Measurements from ENCODE around the gene ICAM1.
A peak's percentile ranks its signal among the peaks of the same experiment; 100 is the strongest.

ICAM1 gene

DNA sequence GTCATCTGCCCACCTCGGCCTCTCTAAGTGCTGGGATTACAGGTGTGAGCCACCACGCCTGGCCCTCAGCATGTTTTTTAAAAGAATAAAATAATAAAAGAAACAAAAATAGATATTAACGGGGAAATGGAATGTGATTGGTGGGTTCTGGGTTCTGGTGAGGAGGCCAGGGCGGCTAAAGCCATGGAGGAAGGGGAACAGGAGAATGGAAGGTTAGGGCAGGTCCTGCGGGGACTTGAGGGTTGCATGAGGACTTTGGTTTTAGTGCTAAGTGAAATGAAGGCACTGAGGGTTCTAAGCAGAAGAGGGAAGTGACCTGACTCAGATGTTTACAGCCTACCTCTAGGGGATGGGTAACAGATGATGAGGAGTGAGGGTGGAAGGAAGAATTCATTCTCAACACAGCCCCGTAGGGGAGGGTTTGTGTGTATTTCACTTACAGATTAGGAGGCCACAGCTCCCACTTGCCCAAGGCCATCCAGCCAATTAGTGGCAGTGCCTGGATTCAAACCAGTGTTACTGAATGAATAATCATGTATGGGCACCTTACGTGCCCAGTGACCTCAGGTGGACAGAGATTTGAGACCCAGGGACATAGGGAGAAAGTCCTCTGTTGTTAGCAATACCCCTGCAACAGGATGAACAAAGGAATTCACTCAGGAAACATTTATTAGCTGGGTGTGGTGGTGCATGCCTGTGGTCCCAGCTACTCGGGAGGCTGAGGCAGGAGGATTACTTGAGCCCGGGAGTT, 25.6 kb upstream of the ICAM1 start:
- DNase-seq, result no peak

DNA sequence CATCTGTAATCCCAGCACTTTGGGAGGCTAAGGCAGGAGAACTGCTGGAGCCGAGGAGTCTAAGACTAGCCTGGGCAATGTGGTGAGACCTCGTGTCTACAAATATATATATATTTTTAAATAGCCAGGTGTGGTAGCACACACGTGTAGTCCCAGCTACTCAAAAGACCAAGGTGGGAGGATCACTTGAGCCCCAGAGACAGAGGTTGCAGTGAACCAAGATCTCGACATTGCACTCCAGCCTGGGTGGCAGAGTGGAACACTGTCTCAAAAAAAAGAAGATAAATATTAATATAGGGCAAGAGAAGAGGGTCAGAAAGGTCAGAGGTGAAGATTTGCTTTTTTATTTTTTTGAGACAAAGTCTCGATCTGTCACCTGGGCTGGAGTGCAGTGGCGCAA, 24.4 kb upstream of the ICAM1 start:
- DNase-seq, result no peak

DNA sequence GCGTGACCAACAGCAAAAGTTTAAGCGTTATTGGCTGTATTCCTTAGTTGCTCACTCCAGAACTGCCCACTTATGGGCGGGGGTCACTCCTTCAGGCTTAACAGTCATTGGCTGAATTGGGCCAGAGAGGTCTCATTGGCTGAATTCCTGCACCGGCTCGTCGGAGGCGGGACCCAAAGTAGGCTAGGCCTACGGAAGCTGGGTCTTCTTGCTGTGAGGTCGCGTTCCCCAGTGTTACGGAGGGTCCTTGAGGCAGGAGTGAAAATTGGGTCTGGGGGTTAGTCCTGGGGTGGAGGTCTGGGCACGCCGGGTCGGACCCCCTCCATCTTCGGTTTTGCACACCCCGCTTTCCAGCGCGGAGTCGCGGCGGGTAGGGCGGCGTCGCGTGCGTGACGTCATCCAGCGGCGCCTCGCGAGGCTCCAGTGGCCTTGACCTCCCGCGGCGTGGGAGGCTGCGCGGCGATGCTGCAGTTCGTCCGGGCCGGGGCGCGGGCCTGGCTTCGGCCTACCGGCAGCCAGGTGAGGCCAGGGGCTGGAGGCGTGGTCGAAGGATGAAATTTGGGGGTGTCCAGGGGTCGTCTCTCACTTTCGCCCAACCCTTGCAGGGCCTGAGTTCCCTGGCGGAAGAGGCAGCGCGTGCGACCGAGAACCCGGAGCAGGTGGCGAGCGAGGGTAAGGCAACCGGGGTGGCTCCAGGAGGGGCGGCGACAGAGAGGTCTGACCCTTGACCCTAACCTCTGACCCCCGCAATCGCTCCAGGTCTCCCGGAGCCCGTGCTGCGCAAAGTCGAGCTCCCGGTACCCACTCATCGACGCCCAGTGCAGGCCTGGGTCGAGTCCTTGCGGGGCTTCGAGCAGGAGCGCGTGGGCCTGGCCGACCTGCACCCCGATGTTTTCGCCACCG, 18.9 kb upstream of the ICAM1 start, which contains the start of gene MRPL4:
MRPL4 (plus strand) TSS at position 423 of the 903 bp plus-strand sequence; CDS start at position 463, 40 bp downstream.
- DNase-seq, result peak; percentile 99

GRCh38 chr19:10252707-10253106, 18.2 kb upstream of the ICAM1 start:
- no peak for DNase-seq

- no peak for DNase-seq
Observed at GRCh38 chr19:10254244-10254643, 16.7 kb upstream of the ICAM1 start.

- DNase-seq, result no peak
Observed at GRCh38 chr19:10255358-10255757, 15.6 kb upstream of the ICAM1 start.

- DNase-seq, result no peak
Observed at GRCh38 chr19:10256551-10256950, 14.4 kb upstream of the ICAM1 start.

DNA sequence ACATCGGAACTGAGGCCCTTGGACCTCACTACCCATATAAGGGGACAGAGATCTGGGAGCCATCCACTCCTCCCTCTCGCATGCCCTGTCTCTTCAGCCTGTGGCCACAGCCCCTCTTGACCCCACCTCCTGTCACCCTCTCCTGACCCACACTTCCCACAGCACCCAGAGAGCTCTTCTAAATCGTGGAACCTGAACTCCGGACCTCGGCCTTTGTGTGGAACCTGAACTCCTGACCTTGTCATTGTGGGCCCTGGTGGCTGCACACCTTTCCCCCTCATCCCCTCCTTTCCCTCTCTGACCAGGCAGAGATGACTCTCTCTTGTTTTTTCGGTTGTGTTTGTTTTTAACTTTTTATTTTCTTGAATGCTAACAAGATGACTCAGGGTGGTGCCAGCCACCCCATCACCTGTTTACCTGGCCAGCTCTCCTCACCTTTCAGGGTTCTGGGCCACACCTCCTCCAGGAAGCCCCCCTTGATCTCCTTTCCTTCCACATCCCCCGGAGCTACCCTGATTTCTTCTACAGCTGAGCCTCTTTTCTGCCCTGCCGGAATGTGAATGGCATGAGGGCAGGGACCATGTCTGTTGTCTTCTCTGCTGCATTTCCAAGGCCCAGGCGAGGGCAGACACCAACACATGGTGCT, 13.8 kb upstream of the ICAM1 start:
- DNase-seq, result no peak

DNA sequence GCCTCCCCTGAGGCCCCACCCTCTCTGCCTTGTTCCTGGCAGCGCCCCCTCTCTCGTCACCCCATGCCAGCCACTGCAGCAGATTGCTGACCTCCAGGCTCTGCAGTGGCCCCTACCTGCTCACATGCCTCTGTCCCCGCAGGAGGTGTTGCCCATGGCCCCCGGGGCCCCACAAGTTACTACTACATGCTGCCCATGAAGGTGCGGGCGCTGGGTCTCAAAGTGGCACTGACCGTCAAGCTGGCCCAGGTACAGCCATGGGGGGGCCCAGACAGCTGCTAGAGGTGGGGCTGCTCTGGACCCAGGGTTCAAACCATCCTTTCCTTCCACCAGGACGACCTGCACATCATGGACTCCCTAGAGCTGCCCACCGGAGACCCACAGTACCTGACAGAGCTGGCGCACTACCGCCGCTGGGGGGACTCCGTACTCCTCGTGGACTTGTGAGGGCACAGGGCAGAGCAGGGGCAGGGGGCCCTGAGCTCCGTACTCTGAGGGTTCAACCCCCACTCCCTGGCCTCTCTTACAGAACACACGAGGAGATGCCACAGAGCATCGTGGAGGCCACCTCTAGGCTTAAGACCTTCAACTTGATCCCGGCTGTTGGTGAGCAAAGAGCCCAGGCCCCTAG, 12.7 kb upstream of the ICAM1 start:
- no peak for DNase-seq

- peak; percentile 92 for DNase-seq
Observed at GRCh38 chr19:10259162-10259905, 11.6 kb upstream of the ICAM1 start.

DNA sequence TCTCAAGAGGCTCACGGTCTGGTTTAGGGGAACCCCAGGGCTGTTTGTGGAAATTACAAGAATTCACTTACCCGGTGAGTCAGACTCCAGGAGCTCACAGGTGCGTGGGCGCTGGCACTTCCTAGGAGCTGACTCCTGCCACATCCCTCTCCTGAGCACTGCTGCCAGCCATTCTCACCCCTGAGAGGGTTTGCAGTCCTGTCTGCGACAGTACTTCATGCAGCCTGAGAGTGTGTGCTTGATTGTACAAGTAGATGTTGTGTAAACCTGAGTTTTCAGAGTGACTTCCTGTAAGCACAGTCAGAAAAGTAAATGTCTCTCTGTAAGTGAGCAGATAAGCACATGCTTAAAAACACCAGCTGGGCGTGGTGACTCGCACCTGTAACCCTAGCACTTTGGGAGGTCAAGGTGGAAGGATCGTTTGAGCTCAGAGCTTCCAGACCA, 10.8 kb upstream of the ICAM1 start:
- no peak for DNase-seq

GRCh38 chr19:10262771-10263170, 8.1 kb upstream of the ICAM1 start:
- DNase-seq, result no peak

GRCh38 chr19:10266706-10267105, 4.2 kb upstream of the ICAM1 start:
- no peak for DNase-seq

DNA sequence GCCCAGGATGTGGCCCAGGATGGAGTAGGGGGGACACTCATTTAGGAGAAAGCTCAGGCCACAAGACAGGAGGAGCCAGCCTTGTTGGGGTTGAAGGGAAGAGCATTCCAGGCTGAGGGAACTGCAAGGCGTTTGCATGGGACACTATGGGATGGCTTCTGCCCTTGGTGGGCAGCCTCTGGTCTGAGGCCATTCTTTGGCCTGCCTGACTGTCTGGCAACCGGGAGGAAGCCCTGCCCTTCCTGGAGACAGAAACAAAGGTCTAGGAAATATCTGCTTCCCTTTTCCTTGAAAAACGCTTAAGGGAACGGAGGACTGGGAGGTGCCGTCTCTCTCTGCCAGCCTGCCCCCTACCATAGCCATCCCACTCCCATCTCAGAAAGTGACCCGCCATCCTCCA, 2.8 kb upstream of the ICAM1 start:
- DNase-seq, result no peak

DNA sequence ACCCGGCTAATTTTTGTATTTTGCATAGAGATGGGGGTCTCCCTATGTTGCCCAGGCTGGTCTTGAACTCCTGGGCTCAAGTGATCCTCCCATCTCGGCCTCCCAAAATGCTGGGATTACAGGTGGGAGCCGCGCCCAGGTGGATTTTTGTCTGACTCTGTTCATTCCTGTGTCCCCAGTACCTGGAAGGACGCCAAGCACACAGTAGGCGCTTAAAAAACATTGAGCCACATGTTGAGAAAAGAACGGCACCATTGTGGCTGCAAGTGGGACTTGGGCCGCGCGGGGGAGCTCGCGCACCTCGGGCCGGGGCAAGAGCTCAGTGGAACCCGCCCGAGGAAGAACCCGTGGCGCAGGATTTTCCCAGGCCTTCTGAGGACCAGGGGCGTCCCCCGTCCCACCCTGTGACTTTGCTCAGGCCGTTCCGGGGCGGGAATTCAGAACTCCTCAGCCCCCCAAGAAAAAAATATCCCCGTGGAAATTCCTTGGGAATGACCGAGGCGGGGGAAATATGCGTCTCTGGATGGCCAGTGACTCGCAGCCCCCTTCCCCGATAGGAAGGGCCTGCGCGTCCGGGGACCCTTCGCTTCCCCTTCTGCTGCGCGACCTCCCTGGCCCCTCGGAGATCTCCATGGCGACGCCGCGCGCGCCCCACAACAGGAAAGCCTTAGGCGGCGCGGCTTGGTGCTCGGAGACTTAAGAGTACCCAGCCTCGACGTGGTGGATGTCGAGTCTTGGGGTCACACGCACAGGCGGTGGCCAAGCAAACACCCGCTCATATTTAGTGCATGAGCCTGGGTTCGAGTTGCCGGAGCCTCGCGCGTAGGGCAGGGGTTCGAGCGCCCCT, 1.4 kb upstream of the ICAM1 start:
- peak; percentile 69 for DNase-seq

DNA sequence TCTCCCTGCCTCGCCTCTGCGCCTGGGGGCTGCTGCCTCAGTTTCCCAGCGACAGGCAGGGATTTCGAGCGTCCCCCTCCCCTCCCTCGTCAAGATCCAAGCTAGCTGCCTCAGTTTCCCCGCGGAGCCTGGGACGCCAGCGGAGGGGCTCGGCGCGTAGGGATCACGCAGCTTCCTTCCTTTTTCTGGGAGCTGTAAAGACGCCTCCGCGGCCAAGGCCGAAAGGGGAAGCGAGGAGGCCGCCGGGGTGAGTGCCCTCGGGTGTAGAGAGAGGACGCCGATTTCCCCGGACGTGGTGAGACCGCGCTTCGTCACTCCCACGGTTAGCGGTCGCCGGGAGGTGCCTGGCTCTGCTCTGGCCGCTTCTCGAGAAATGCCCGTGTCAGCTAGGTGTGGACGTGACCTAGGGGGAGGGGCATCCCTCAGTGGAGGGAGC, 722 bp upstream of the ICAM1 start:
- DNase-seq, result peak; percentile 19

DNA sequence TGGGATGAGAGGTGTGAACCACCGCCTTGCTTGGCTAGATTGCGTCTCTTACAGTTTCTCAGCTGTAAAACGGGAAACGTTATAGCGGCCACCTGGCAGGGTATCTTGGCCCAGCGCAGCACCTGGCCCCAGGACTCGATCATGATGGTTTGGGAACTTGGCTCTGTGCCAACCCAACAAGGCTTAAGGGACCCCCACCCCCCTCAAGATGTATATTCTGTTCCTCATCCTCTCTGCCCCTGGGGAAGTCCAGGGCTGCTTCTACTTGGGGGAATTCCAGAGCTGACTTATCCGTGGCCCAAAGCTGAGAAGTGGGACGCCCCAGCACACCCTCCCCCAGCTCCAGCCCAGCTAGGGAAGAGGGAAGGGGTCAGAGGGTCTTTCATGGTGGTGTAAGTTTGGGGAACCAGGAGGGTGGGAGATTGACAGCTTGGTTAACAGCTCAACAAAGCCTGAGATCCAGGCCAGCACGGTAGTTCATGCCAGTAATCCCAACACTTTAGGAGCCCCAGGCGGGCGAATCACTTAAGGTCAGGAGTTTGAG, 695 bp downstream of the ICAM1 start:
- no peak for DNase-seq

GRCh38 chr19:10274589-10274988, 3.7 kb downstream of the ICAM1 start:
- no peak for DNase-seq

DNA sequence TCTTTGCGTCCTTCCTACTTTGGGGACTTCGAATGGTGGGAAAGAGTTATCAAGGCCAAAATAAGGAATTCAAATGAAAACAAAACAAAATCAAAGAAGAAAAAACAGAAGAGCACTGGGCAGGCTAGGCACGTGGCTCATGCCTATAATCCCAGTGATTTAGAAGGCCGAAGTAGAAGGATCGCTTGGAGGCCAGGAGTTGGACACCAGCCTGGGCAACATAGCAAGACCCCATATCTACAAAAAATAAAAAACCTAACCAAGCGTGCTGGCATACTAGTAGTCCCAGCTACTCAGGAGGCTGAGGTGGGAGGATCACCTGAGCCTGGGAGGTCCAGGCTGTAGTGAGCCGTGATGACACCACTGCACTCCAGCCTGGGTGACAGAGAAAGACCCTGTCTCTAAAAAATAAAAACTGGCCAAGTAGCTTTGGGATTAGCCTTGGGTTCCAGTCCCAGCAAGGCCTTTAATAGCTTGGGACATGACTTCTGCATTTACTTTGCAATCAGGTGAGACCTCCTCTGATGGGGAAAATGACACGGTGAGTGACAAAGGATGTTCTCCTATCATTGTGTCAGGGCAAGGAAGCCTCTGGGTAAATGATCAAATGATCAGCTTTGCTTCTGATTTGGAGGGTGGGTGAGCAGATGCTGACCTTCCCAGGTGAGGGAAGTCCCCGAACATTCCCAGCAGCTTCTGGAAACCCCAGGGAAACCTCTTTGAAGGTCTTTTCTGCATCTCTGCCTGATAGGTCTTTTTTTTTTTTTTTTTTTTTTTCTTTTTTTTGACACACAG, 7.1 kb downstream of the ICAM1 start:
- no peak for DNase-seq

DNA sequence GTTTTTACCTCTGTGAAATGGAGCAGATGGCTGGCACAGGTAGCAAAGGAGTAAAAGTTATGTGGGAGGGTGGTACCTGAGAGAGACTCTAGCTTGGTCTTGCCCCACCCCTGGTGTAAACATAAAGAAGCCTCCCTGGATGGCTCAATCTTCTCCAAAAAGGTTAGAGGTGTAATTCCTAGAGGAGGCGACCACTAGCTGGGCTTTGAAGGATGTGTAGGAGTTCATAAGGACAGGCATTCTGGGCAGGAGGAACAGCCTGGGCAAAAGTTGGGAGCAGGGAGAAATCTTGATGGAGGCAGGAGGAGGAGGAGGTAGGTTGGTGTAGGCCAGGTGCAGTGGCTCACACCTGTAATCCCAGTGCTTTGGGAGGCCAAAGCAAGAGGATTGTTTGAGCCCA, 8.0 kb downstream of the ICAM1 start:
- DNase-seq, result no peak

Measured in NCI-H146 (cell line).